ENCODE data around the gene PNN.
"Not testable (repeated sequence)": the region's sequence is repeated elsewhere in the genome, so short reads cannot be mapped to it uniquely, and the experiment has no call there.

- TF ChIP-seq CTCF, EP300, POLR2A (IDR thresholded peaks at IDR 0.05): not testable (repeated sequence)
These were observed 37.2 kb upstream of the PNN start for GRCh38 chr14:39137835-39138234.

Data from tibial nerve (tissue), 4 donors.